ENCODE measurements around the gene NDUFS8. TPM values are rescaled to one million over a fixed set of nuclear protein-coding genes. Genes with fewer than 3 reads are reported as not detected.

Gene NDUFS8
- total RNA-seq: 81.6 and 115 TPM in 2 replicates

DNA sequence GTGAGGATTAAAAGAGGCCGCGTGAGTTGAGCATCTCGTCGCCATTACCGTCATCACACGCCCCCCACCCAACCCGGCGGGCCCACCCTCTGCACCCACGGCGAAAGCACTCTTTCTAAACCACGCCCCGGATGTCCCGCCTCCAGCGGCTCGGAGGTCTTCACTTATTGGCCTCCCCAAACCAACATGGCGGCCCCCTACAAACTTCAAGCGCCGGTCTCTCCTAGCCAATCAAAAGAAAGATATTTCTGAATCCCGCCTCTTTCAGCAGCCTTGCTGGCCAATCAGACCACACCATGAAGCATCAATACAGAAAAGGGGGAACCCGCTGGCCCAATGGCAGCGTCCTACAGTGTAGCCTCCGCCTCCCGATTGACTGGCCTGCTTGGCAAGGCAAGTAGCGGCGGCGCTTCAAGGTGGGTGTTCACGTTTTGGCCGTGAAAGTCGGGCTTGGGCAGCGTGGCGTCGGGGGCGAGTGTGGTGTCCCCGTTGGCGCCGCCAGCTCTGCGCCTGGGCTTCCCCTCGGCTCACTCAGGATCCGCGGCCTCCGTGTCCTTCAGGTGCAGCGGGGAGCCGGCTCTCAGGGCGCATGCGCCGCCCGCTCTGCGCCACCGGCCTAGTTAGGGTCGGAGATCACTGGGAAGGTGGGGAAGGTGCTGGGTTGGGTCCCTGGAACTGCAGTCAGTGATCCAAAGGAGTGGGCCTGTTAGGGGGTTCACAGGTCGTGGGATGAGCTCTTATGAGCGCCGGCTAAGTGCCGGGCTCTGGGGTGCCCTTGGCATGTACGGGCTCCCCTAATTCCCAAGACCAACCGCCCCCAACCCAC is at the start of gene NDUFS8:
Gene NDUFS8, plus strand, starts transcription at position 364 of the 826 bp plus-strand sequence. CDS start 1,471 bp downstream, outside the sequence.

DNA sequence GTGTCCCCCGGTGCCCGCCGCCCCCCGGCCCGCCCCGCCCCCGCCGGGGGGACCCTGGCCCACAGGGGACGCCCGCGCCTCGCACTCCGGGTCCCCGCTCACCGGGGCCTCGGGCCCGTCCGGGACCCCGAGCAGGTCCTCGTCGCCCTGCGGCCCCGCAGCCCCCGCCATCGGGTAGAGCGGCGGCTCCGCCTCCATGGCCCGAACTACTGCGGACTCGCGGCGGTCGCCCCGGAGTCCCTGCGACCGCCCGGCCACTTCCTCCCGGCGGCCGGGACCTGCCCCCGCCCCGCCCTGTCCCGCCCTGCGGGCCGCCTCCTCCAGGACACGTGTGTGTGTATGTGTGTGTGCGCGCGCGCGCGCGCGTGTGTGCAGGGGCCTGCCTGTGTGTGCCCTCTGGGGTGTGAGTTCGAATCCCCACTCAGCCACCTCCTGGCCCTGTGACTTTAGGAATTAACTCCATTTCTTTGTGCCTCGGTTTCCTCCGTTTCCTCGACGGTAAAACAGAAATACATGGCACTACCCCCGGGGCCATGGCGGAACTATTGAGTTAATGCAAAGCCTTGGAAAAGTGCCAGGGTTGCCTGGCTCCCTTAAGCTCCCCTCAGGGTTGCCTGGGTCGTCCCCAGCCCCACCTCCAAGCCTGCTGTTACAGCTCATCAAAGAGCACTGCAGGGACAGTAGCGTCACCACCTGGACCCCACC is 26.5 kb upstream of the NDUFS8 start, which contains the start of gene UNC93B1:
Gene UNC93B1, minus strand, starts transcription at position 252 of the 705 bp plus-strand sequence. Its CDS starts 54 bp downstream, at position 198.

DNA sequence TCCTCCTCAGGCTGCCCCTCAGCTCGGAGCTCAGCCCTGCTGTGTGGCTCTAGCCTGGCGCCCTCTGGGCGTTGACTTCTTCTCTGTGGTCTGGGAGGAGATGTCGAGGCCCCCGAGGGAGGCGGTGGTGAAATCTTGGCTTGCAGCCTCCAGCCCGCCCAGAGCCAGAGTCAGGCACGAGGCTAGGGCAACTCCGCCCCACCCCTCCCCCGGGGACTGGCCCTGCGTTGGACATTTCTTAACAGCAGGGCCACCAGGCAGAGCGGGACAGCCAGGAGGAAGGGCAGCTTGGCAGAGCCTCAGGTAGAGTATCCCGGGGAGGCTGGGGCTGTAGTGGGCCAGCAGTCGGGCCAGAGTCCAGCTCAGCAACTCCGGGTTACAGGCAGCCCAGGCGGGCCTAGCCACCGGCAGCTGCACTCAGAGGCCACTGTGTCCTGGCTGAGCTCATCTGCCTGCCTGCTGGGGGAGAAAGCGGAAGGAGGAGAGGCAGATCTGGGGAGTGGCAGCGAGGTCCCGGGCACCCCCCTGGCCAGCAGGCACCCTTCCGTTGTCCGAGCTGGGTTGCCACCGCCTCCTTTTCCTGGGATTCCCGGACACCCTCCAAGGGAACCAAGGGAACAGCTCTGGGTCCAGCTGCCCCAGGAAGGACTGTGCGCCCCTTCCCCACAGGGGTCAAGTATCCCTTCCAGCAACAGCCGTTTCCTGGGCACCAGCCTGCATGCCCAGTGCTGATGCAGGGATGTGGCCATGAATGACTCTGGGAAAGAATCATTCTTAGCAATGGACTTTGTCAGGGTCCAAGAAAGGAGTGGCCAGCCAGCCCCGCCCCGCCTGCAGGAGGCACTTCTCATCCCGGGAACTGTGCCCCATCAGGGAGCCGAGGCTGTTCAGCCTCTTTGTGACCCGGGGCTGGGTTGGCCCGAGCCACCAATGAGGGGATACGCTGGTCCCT is 20.1 kb upstream of the NDUFS8 start, which contains the start of gene ALDH3B1:
Gene ALDH3B1, plus strand, starts transcription at position 238 of the 952 bp plus-strand sequence. CDS start 4,971 bp downstream, outside the sequence.

DNA sequence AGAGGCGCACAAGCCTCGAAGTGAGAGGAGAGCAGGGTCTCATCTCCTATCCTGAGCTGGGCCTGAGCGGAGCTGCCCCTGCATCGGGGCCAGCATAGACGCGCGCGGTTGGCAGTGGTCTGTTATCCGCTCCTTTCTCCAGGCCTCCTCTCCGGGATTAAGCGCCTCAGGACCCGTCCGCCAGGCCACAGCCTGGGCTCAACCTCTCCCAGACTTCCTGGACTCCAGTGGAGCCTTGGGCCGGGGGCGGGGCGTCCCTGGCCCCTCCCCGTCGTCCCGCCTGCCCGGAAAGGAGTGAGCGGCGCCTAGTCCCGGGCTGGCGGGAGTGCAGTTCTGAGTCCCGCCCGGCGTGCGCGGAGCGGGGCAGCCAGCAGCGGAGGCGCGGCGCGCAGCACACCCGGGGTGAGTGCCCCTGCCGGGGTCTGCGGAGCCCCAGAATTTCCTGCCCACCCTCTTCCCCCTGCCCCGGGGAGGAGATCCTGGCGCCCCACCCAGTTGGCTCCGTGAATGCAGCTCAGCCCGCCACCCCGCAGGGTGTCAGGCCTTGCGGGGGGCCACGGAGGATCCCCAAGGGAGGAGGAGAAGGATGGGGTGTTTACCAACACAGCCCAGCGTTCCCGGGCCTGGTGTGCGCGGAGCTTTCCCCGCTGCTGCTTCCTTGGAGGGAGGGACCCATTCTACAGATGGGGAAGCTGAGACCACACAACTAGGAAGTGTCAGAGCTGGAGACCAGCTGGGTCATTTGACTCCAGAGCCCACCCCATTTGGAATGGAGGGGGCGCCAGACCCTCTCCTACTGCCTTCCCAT is 8.4 kb downstream of the NDUFS8 start, which contains the start of gene TCIRG1:
Gene TCIRG1, plus strand, starts transcription at position 308 of the 808 bp plus-strand sequence. CDS start 2,247 bp downstream, outside the sequence.

Other genes starting within 250 kb of the NDUFS8 start
- 27.1 and 31.8 TPM in 2 replicates for gene UNC93B1, start 26.6 kb upstream of the NDUFS8 start, total RNA-seq
- gene ALDH3B1, start 20.4 kb upstream of the NDUFS8 start, total RNA-seq: 25.6 and 27.6 TPM in 2 replicates
- gene TCIRG1, start 8.3 kb downstream of the NDUFS8 start, total RNA-seq: 75.5 and 88.4 TPM in 2 replicates
- gene CHKA, start 90.7 kb downstream of the NDUFS8 start, total RNA-seq: 8.1 and 12.8 TPM in 2 replicates
- 20.3 and 25.7 TPM in 2 replicates for gene KMT5B, start 182.6 kb downstream of the NDUFS8 start, total RNA-seq
- 64.8 and 65.6 TPM in 2 replicates for gene C11orf24, start 241.3 kb downstream of the NDUFS8 start, total RNA-seq

All from smooth muscle cell of the pulmonary artery (primary cell).